Breast epithelium (tissue), 3 donors: Measurements from ENCODE around the gene CORO1C.

Experiments used
- POLR2AphosphoS5 ChIP-seq, 3 donors: sonication (generic); formaldehyde crosslinking; IDR thresholded peaks; one replicate each; pipeline ENCODE4 v1.6.1; 2017; ENCODE audit warnings: antibody characterized with exemption in 3 of 3
- TF ChIP-seq, protein P1 (sequence below), 3 donors: fragments of 450-650 bp; IDR thresholded peaks; one replicate each; pipeline ENCODE4 v1.5.1; 2016 to 2017; ENCODE audit warnings: antibody characterized with exemption in 3 of 3, mild to moderate bottlenecking in 3 of 3, moderate library complexity in 3 of 3

- TF ChIP-seq, protein P1, sequence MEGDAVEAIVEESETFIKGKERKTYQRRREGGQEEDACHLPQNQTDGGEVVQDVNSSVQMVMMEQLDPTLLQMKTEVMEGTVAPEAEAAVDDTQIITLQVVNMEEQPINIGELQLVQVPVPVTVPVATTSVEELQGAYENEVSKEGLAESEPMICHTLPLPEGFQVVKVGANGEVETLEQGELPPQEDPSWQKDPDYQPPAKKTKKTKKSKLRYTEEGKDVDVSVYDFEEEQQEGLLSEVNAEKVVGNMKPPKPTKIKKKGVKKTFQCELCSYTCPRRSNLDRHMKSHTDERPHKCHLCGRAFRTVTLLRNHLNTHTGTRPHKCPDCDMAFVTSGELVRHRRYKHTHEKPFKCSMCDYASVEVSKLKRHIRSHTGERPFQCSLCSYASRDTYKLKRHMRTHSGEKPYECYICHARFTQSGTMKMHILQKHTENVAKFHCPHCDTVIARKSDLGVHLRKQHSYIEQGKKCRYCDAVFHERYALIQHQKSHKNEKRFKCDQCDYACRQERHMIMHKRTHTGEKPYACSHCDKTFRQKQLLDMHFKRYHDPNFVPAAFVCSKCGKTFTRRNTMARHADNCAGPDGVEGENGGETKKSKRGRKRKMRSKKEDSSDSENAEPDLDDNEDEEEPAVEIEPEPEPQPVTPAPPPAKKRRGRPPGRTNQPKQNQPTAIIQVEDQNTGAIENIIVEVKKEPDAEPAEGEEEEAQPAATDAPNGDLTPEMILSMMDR (IDR thresholded peaks at IDR 0.05) = no peak
- TF ChIP-seq POLR2AphosphoS5 (IDR thresholded peaks at IDR 0.05) = no peak
Observed at GRCh38 chr12:108681317-108681716, 50.0 kb downstream of the CORO1C start.
